HUDEP-2 (cell line): ENCODE data around the gene SH3YL1.

Source experiments
- DNase-seq, 76 experiments: peaks; one replicate each; lab custom pipeline; 2025; ENCODE audit not compliant: unreplicated experiment in 76 of 76; lab: John Stamatoyannopoulos, UW

The SH3YL1 gene

GRCh38 chr2:263774-264492 lies at the start of gene SH3YL1:
Gene SH3YL1 (minus strand): TSS chr2:264032. CDS start chr2:263984, 48 bp downstream.
- peak in 20 of 76 experiments; percentile 1 to 46 (median 19) for DNase-seq

GRCh38 chr2:310994-311393 lies 47.2 kb upstream of the SH3YL1 start:
- DNase-seq: no peak

- DNase-seq: no peak
Measured at GRCh38 chr2:309954-310510, 46.2 kb upstream of the SH3YL1 start.

GRCh38 chr2:309148-309953 lies 45.5 kb upstream of the SH3YL1 start:
- no peak for DNase-seq

GRCh38 chr2:305366-305765 lies 41.5 kb upstream of the SH3YL1 start:
- no peak for DNase-seq

GRCh38 chr2:296354-296753 lies 32.5 kb upstream of the SH3YL1 start:
- no peak for DNase-seq

- DNase-seq: no peak
Measured at GRCh38 chr2:295090-295489, 31.3 kb upstream of the SH3YL1 start.

- peak in 62 of 76 experiments; percentile 4 to 73 (median 37) for DNase-seq
Measured at GRCh38 chr2:290090-290722, 26.4 kb upstream of the SH3YL1 start.

GRCh38 chr2:289362-290089 lies 25.7 kb upstream of the SH3YL1 start:
- peak in 7 of 76 experiments; percentile 14 to 42 (median 35) for DNase-seq

- DNase-seq: no peak
Measured at GRCh38 chr2:288758-289361, 25.0 kb upstream of the SH3YL1 start.

GRCh38 chr2:287911-288757 lies 24.3 kb upstream of the SH3YL1 start, which contains the start of gene ALKAL2:
Gene ALKAL2 (minus strand): TSS chr2:288091. CDS start chr2:287835, 256 bp downstream.
- DNase-seq: no peak

- peak in 2 of 76 experiments; percentile 6 to 12 for DNase-seq
Measured at GRCh38 chr2:287471-287885, 23.6 kb upstream of the SH3YL1 start.

- DNase-seq: no peak
Measured at GRCh38 chr2:286774-287392, 23.1 kb upstream of the SH3YL1 start.

GRCh38 chr2:286035-286434 lies 22.2 kb upstream of the SH3YL1 start:
- DNase-seq: no peak

- DNase-seq: no peak
Measured at GRCh38 chr2:285531-285930, 21.7 kb upstream of the SH3YL1 start.

- no peak for DNase-seq
Measured at GRCh38 chr2:284896-285492, 21.2 kb upstream of the SH3YL1 start.

GRCh38 chr2:283996-284794 lies 20.4 kb upstream of the SH3YL1 start:
- no peak for DNase-seq
